Measurements from ENCODE around the gene KPNA6. TPM values are rescaled to one million over a fixed set of nuclear protein-coding genes. Genes with fewer than 3 reads are reported as not detected.

The KPNA6 gene
- total and polyA plus RNA-seq, 2 of the 13 experiments (the other 11 are each of a cell fraction or from before 2014, with no cell fraction given), result 22.0 to 47.5 TPM

- TF ChIP-seq, protein P1, sequence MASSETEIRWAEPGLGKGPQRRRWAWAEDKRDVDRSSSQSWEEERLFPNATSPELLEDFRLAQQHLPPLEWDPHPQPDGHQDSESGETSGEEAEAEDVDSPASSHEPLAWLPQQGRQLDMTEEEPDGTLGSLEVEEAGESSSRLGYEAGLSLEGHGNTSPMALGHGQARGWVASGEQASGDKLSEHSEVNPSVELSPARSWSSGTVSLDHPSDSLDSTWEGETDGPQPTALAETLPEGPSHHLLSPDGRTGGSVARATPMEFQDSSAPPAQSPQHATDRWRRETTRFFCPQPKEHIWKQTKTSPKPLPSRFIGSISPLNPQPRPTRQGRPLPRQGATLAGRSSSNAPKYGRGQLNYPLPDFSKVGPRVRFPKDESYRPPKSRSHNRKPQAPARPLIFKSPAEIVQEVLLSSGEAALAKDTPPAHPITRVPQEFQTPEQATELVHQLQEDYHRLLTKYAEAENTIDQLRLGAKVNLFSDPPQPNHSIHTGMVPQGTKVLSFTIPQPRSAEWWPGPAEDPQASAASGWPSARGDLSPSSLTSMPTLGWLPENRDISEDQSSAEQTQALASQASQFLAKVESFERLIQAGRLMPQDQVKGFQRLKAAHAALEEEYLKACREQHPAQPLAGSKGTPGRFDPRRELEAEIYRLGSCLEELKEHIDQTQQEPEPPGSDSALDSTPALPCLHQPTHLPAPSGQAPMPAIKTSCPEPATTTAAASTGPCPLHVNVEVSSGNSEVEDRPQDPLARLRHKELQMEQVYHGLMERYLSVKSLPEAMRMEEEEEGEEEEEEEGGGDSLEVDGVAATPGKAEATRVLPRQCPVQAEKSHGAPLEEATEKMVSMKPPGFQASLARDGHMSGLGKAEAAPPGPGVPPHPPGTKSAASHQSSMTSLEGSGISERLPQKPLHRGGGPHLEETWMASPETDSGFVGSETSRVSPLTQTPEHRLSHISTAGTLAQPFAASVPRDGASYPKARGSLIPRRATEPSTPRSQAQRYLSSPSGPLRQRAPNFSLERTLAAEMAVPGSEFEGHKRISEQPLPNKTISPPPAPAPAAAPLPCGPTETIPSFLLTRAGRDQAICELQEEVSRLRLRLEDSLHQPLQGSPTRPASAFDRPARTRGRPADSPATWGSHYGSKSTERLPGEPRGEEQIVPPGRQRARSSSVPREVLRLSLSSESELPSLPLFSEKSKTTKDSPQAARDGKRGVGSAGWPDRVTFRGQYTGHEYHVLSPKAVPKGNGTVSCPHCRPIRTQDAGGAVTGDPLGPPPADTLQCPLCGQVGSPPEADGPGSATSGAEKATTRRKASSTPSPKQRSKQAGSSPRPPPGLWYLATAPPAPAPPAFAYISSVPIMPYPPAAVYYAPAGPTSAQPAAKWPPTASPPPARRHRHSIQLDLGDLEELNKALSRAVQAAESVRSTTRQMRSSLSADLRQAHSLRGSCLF (CRISPR knock-in tag; IDR thresholded peaks at IDR 0.05; ENCODE audit: borderline replicate concordance), result no peak
- TF ChIP-seq ASH2L (IDR thresholded peaks at IDR 0.05; ENCODE audit: insufficient read length, low read depth, low read length), result peak; percentile 47
- TF ChIP-seq AGO2 (optimal IDR thresholded peaks at IDR 0.05; ENCODE audit: low read depth, low read length), result no peak
- TF ChIP-seq TEAD2 (CRISPR knock-in tag; IDR thresholded peaks at IDR 0.05), result no peak
- TF ChIP-seq NAIF1 (CRISPR knock-in tag; IDR thresholded peaks at IDR 0.05; ENCODE audit: borderline replicate concordance), result peak; percentile 33
- TF ChIP-seq ZNF329 (CRISPR knock-in tag; IDR thresholded peaks at IDR 0.05; ENCODE audit: low read depth), result no peak
- TF ChIP-seq KDM5A (IDR thresholded peaks at IDR 0.05; ENCODE audit: borderline replicate concordance, low read length), result peak; percentile 38; the same call in 1 of the 2 replicates
- TF ChIP-seq HIVEP1 (CRISPR knock-in tag; IDR thresholded peaks at IDR 0.05), result peak; percentile 64; the same call in 1 of the 2 replicates
- TF ChIP-seq HOXA9 (CRISPR knock-in tag; IDR thresholded peaks at IDR 0.05; ENCODE audit: borderline replicate concordance), result no peak
- no peak for TF ChIP-seq CENPX (CRISPR knock-in tag; IDR thresholded peaks at IDR 0.05)
- TF ChIP-seq CBX5 (CRISPR knock-in tag; IDR thresholded peaks at IDR 0.05; ENCODE audit: borderline replicate concordance), result no peak
- TF ChIP-seq AKAP8 (CRISPR knock-in tag; IDR thresholded peaks at IDR 0.05), result no peak
- TF ChIP-seq, protein P2, sequence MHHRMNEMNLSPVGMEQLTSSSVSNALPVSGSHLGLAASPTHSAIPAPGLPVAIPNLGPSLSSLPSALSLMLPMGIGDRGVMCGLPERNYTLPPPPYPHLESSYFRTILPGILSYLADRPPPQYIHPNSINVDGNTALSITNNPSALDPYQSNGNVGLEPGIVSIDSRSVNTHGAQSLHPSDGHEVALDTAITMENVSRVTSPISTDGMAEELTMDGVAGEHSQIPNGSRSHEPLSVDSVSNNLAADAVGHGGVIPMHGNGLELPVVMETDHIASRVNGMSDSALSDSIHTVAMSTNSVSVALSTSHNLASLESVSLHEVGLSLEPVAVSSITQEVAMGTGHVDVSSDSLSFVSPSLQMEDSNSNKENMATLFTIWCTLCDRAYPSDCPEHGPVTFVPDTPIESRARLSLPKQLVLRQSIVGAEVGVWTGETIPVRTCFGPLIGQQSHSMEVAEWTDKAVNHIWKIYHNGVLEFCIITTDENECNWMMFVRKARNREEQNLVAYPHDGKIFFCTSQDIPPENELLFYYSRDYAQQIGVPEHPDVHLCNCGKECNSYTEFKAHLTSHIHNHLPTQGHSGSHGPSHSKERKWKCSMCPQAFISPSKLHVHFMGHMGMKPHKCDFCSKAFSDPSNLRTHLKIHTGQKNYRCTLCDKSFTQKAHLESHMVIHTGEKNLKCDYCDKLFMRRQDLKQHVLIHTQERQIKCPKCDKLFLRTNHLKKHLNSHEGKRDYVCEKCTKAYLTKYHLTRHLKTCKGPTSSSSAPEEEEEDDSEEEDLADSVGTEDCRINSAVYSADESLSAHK (CRISPR knock-in tag; IDR thresholded peaks at IDR 0.05; ENCODE audit: borderline replicate concordance), result no peak
- no peak for TF ChIP-seq SKIL (CRISPR knock-in tag; IDR thresholded peaks at IDR 0.05; ENCODE audit: borderline replicate concordance)
- no peak for TF ChIP-seq ZSCAN22 (CRISPR knock-in tag; IDR thresholded peaks at IDR 0.05)
- TF ChIP-seq POGZ (CRISPR knock-in tag; IDR thresholded peaks at IDR 0.05), result no peak
- TF ChIP-seq KDM3A (CRISPR knock-in tag; IDR thresholded peaks at IDR 0.05; ENCODE audit: low read depth), result no peak
- TF ChIP-seq ZNF605 (CRISPR knock-in tag; IDR thresholded peaks at IDR 0.05), result peak; percentile 57; the same call in 1 of the 2 replicates
- TF ChIP-seq ZNF549 (CRISPR knock-in tag; IDR thresholded peaks at IDR 0.05), result no peak
- TF ChIP-seq MATR3 (CRISPR knock-in tag; IDR thresholded peaks at IDR 0.05), result no peak
Observed at GRCh38 chr1:32180186-32181060, 72.6 kb downstream of the KPNA6 start (continued).
